ENCODE data around the gene CDCA3.
"Not testable (repeated sequence)": the region's sequence is repeated elsewhere in the genome, so short reads cannot be mapped to it uniquely, and the experiment has no call there.

GRCh38 chr12:6870304-6870703, 19.2 kb upstream of the CDCA3 start:
- TF ChIP-seq CTCF (conservative IDR thresholded peaks at IDR 0.05; ENCODE audit: low read depth, low read length); EZH2 (IDR thresholded peaks at IDR 0.05; ENCODE audit: borderline replicate concordance, low read depth, low read length, poor library complexity, severe bottlenecking): not testable (repeated sequence)
